ENCODE measurements around the gene LCE3D. TPM values are rescaled to one million over a fixed set of nuclear protein-coding genes. Genes with fewer than 3 reads are reported as not detected.

Gene LCE3D, protein sequence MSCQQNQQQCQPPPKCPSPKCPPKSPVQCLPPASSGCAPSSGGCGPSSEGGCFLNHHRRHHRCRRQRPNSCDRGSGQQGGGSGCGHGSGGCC
- 35.9 TPM in 1 of 2 replicates, not detected in the other for total RNA-seq

GRCh38 chr1:152580433-152580832, at the start of gene LCE3D:
Gene LCE3D, minus strand, starts transcription at chr1:152580516. Its CDS starts 580 bp downstream, at chr1:152579936.

DNA sequence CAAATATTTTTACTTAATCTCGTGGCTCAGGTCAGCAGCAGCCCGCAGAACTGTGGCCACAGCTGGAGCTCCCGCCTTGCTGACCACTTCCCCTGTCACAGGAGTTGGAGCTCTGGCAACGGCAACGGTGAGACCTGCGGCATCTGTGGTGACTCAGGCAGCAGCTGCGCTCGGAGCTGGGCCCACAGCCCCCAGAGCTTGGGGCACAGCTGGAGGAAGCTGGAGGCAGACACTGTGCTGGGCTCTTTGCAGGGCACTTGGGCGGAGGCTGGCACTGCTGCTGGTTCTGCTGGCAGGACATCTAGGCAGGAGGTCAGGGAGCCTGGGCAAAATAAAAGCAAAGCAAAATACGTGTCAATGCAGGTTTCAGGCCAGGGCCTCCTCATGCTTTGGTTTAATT, 42.5 kb upstream of the LCE3D start, which contains the start of gene LCE3A:
LCE3A (minus strand) TSS at position 301 of the 400 bp plus-strand sequence; CDS start at position 301, 0 bp downstream.

GRCh38 chr1:152613511-152613910, 33.2 kb upstream of the LCE3D start, which contains the start of gene LCE3B:
Gene LCE3B, plus strand, starts transcription at chr1:152613811. Its CDS starts 0 bp downstream, at chr1:152613811.

DNA sequence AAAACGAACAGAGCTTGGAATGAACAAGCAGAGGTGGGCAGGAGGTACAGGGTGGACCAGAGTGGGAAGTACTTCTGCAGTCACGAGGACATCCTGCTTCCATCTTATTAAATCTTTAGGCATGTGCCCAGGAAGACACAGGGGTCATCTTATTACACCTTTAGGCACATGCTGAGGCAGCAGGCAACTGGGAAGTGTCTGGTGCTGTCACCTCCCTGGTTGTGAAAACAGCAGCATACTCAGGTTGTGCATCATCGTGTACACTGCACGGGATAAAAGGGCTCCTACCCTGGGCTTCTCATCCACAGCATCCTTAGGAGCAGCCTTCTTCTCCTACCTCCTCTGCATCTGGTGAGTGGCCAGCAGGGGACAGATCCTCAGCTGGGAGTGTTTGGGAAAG, 19.6 kb upstream of the LCE3D start, which contains the start of gene LCE3C:
LCE3C (plus strand) TSS at position 301 of the 400 bp plus-strand sequence. CDS start 498 bp downstream, outside the sequence.

GRCh38 chr1:152566681-152567080, 13.6 kb downstream of the LCE3D start, which contains the start of gene LCE3E:
Gene LCE3E, minus strand, starts transcription at chr1:152566780. Its CDS starts 572 bp downstream, at chr1:152566208.

Other genes with a start within 250 kb of the LCE3D start
- under 0.01 TPM in 1 of 2 replicates, not detected in the other for gene FLG2, start 220.5 kb downstream of the LCE3D start, total RNA-seq
- 3.8 and 24.6 TPM in 2 replicates for gene CRNN, start 166.3 kb downstream of the LCE3D start, total RNA-seq
- gene LCE5A, start 69.7 kb downstream of the LCE3D start, total RNA-seq: not detected in 2 replicates
- 0.21 and 49.9 TPM in 2 replicates for gene CRCT1, start 66.0 kb downstream of the LCE3D start, total RNA-seq
- 8.5 TPM in 1 of 2 replicates, not detected in the other for gene LCE3E, start 13.7 kb downstream of the LCE3D start, total RNA-seq
- gene LCE3C, start 19.7 kb upstream of the LCE3D start, total RNA-seq: not detected in 2 replicates
- gene LCE3B, start 33.3 kb upstream of the LCE3D start, total RNA-seq: not detected in 2 replicates
- not detected in 2 replicates for gene LCE3A, start 42.6 kb upstream of the LCE3D start, total RNA-seq
- gene LCE2D, start 82.9 kb upstream of the LCE3D start, total RNA-seq: not detected in 2 replicates
- not detected in 2 replicates for gene LCE2C, start 94.8 kb upstream of the LCE3D start, total RNA-seq
- gene LCE2B, start 105.6 kb upstream of the LCE3D start, total RNA-seq: not detected in 2 replicates
- gene LCE2A, start 117.8 kb upstream of the LCE3D start, total RNA-seq: not detected in 2 replicates
- not detected in 2 replicates for gene LCE4A, start 127.6 kb upstream of the LCE3D start, total RNA-seq
- 0.34 TPM in 1 of 2 replicates, not detected in the other for gene KPRP, start 177.5 kb upstream of the LCE3D start, total RNA-seq
- not detected in 2 replicates for gene LCE1F, start 194.6 kb upstream of the LCE3D start, total RNA-seq
- not detected in 2 replicates for gene LCE1E, start 205.7 kb upstream of the LCE3D start, total RNA-seq
- gene LCE1D, start 216.2 kb upstream of the LCE3D start, total RNA-seq: not detected in 2 replicates
- 0.34 TPM in 1 of 2 replicates, not detected in the other for gene LCE1C, start 226.1 kb upstream of the LCE3D start, total RNA-seq
- not detected in 2 replicates for gene LCE1B, start 231.5 kb upstream of the LCE3D start, total RNA-seq
- 0.34 TPM in 1 of 2 replicates, not detected in the other for gene LCE1A, start 247.0 kb upstream of the LCE3D start, total RNA-seq